HK-2 (cell line): Measurements from ENCODE around the gene SEMA6B.
A peak's percentile ranks its signal among the peaks of the same experiment; 100 is the strongest.

Experiments used
- DNase-seq: peaks from one replicate; pipeline ENCODE4 v3.0.0-alpha.2; 2018; ENCODE audit not compliant: unreplicated experiment

The SEMA6B gene

DNA sequence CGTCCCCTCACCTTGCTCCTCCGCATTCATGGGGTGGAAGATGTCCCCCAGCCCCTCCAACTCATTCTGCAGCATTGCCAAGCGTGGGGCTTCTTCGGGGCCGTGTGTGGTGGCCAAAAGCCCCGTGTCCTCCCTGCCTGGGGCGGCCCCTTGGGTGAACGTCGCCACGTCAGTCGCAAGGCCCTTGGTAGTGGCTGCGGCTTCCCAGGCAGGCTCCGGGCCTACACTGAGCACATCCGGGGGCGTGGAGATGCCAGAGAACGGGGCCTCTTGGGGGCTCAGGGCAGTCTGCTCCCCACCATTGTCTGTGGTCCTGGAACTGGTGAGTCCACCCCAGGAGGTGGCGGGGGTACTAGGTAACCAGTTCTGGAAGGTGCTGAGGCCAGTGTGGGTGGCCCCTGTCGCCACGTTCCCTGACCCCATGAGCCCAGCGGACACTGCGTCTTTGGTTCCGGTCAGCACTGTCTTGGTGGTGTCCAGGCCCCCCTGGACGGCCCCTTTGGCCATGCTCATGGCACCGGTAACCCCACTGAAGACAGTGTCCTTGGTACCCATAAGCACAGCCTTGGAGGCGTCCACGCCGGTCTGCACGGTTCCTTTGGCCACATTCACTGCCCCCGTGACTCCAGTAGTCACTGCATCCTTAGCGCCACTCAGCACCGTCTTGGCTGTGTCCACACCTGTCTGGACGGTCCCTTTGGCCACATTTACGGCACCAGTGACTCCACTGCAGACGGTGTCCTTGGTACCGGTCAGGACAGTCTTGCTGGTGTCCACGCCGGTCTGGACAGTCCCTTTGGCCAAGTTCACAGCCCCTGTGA lies 48.8 kb downstream of the SEMA6B start:
- no peak for DNase-seq

DNA sequence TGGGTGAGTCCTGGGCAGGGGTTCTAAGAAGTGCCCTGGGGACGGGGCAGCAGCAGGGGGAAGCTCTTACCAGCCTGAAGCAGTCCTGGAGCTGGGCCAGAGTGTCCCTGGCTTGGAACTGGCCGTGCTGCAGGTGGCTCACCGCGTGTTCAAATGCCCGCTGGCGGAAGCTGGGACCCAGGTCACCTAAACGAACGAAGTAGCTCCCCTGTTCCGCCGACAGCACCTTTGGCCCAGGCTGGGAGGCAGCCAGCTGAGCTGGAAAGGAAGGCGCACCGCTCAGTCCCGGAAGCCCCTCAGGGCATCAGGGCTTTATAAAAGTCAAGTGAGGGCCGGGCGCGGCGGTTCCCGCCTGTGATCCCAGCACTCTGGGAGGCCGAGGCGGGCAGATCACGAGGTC lies 50.8 kb downstream of the SEMA6B start:
- DNase-seq, result no peak

DNA sequence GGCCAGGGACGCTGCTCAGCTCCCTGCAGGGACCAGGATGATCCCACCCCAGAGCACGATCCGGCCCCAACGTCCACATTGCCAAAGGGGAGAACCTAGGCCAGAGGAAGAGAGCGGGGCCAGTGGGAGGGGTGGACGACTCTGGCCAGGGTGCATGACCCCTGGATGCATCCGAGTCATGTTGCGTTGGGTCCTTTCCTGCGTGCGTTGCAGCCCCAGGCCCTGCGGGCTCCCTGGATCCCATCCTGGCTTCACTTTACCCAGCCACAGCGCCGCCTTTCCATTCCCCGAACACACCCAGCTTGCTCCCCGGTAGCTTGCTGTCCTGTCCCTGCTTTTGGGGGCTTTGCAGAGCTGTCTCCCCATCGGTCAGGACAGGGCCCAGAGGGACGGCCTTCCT lies 51.7 kb downstream of the SEMA6B start:
- no peak for DNase-seq

DNA sequence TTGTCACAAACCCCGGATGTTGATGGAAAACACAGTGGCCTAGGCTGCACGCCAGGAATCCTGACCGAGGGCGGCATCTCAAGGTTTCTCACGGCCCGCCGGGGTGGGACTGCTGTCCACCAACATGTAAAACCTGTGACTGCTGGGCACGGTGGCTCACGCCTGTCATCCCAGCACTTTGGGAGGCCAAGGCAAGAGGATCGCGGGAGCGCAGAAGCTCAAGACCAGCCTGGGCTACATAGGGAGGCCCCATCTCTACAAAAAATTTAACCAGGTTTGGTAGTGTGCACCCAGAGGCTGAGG lies 52.4 kb downstream of the SEMA6B start:
- DNase-seq, result no peak

DNA sequence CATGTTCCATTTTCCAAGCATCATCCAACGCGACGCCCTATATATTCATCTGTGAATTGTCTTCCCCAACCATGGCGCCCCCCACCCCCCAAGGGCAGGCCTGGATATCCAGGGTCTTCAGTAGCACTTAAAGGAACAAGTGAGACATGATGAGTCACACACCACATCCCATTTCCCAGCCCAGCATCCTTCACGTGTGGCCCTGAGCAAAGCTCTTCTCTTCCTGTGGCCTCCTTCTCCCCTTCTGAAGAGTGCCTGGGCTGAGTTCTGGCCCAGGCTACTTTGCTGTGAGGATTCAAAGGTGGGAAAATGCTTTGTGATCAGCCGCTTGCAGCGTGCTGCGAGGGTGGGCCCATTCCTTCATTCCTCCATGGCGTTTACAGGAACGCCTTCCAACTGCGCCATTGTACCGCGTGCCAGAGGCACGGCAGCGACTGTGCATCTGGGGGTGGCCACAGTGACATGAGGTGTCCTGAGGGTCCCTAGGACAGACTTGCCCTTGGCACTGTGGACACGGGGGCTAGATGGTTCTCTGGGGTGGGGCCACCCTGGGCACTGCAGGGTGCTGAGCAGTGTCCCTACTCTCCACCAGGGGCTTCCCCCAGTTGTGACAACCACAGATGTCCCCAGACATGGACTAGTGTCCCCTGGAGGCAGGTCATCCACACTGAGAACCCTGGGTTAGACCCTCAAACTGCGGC lies 52.9 kb downstream of the SEMA6B start:
- peak; percentile 56 for DNase-seq

DNA sequence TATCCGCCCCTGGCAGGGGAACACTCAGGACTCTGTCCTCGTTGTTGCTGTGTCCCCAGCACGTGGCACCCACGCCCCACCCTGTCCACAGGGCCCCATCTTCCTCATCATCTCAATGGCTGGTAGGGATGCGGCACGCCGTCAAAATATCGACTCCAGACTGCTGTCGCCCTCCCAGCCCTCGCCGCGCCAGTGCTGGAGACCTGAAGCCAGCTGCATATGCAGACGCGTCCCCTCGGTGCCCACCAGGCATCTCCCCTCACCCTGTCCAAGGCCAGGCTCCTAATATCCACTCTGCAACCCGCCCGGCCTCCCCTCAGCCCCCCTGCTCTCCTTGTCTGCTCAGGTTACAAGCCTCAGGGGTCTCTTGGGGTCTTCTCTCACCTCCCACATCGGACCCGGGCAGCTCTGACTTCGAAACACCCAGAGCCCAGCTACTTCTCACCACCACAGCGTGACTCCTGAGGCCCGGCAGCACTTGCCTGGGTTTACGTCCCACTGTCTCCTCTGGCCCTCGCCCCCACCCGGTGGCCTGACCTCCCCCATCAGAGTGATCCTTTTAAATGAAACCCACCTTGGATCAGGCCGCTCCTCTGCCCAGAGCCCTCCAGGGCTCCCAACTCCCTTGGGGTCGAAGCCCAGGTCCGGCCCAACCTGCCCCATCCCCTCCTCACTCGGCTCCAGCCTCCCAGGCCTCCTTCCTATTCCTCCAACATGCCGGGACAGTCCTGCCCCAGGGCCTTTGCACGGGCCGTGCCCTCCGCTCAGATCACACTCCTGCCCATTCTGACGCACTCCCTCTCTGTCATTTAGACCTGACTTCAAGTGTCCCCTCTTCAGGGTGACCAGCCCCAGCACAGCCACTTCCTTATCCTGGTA lies 53.7 kb downstream of the SEMA6B start:
- no peak for DNase-seq

DNA sequence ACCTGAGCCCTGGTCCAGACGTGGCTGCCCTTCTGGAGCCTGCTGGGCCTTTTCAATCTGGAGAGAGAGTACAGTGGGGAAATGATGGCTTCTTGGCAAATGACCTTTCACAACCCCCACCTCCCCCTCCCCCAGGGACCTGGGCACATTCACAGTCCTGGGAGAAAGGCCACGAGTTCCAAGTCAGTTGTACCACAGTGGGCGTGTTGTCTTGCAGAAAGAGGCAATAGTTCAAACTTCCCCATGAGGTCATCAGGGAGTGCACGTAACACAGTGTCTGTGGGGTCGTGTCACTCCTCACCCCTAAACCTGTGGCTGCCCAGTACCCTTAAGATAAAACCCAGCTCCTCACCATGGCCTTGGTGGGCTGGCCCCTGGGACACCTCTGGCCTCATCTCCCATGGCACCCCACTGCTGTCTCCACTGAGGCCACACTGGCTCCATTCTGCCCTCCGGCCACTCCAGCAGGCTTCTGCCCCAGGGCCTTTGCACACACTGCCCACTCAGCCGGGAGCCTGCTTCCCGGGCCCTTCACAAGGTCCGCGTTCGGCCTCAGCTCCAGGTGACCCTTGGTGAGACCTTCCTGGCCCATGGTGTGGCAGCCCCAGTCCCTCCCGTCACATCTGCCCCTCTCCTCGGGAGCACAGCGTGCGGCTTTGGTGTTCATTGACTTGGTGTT lies 54.5 kb downstream of the SEMA6B start:
- DNase-seq, result no peak

DNA sequence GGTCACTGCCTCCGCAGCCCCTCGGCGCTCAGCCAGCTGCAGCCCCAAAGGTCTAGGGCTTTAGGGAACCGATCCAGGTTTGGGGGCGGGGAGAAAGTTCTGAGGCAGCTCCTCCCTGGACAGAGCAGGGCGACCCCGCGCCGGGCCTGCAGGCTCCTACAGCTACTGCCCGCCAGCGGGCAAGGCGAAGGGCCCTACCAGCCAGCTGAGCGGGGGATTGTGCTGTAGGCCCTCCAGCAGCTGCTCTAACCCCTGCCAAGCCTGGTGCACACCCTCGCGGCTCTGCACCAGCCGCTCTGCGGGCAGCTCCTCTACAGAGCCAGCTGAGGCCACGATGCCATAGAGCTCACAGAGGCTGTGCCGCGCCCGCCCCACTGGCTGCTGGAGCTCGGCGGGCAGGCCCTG lies 55.2 kb downstream of the SEMA6B start:
- no peak for DNase-seq

DNA sequence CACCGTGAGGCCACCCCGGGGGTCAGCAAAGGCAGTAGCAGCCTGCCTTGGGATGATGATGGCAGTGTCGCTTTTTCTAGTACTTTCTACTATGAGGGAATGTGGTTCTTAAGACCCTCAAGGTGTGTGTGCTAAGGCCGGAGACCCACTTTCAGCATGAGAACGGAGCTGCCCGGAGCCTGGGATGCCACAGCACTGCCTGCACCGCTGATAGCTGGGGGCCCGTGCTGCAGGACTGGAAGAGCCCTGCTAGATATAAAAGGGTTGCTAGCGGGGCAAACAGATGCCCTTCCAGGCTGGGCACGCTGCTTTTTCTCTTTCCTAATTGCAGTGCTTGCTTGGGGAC lies 55.7 kb downstream of the SEMA6B start:
- no peak for DNase-seq

DNA sequence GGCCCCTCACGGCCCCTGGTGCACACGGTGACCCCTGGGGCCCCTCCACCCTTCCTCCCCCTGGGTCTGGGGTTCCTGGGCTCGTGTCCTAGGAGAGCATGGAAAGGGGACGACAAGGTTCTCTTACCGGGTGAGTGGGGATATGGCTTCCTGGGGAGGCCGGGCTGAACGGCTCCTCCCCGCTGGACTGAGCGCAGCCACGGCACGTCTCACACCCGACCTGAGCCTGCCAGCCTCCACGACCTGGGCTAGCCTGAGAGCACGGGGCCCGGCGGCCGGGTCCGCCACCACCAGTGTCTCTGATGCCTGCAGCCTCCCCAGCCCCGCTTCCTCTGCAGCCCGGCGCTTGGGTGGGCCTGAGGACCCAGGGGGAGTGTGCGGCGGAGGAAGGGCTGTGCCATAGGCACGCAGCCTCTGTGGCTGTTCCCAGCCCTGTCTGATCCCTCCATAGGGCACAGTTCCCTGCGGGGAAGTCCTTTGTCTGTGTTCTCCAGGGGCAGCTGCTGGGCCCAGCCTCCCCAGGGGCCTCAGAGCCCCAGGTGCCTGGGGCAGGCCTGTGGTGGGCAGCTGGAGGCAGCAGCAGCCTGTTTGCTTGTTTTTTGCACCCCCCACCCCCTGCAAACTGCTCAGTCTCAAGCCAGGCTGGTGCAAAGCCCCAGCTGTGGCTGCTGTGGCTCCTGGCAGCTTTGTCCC lies 56.2 kb downstream of the SEMA6B start:
- no peak for DNase-seq

DNA sequence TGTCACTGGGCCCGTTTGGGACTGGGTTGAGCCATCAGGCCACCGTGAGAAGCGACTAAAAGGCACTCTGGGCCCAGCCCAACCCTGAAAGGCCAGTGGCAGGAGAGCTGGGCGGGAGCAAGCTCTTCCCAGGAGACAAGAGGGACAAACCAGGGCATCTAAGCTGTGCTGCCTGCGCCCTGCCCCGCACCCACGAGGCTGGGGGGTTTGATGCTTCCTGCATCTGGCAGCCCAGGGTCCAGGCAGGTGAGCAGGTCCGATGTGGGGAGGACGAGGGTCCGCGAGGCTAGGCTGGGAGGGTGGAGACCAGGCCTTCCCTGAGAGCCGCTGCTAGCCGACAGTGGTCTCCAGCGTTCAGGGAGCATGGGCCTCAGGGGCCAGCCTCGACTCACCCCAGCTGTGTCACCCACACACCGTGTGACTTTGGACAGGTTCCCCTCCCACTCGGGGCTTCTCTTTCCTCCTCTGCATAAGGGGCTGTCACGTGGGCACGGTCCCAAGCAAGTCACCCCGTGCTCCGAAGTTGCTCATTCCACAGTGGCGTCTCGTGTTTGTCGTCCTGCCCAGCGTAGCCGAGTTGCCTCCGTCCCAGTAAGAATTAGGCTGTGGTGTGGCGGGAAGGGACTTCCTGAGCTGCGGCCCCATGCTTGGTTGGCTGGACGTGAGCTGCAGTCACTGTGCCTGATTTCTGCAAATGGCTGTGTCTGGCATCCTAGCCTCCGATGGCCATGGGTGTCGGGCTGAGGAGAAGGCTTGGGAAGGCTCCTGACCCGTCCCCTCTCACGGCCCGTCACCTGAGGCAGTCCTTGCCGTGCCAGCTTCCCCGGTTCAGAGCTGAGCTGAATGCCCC lies 57.0 kb downstream of the SEMA6B start:
- DNase-seq, result no peak

DNA sequence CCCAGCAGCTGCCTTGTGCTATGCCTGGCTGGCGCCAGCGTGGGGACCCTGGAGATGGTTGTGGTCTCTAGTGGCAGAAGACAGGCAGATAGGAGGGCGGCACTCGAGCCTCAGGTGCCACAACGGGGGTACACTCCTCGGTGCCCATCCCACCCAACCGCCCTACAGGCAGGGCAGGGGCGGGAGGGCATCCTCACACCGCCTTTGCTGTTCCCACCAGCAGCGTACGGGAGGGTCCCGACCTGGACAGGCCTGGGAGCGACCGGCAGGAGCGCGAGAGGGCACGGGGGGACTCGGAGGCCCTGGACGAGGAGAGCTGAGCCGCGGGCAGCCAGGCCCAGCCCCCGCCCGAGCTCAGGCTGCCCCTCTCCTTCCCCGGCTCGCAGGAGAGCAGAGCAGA lies 57.8 kb downstream of the SEMA6B start:
- no peak for DNase-seq

DNA sequence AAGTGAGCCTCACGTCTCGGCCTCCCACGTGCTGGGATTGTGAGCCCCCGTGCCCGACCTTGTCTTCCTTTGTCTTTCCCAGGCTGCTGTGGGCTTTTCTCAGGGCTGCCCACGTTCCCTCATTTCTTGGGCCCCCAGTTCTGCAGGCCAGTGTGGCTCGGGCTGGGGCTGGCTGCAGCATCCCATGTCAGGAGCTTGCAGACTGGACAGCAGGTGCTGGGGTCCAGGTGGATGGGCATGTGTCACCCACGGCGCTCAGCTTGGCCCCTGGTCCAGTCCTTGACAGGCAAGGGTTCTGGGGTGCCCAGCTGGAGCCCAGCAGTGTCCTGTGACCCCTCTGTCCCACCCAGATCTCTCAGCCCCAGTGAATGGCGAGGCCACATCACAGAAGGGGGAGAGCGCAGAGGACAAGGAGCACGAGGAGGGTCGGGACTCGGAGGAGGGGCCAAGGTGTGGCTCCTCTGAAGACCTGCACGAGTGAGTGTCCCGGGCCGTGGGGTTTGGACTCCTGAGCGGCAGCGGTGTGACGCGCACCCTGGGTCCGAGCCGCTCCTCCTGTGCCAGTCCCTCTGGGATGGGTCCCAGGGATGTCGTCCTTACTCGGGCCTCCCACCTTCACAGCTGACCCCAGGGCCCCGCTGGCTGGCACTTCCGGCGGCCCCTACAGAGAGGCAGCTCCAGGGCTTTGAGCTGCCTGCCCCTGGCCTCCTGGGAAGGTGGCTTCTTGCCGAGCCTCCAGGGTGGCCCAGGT lies 58.5 kb downstream of the SEMA6B start:
- DNase-seq, result no peak

DNA sequence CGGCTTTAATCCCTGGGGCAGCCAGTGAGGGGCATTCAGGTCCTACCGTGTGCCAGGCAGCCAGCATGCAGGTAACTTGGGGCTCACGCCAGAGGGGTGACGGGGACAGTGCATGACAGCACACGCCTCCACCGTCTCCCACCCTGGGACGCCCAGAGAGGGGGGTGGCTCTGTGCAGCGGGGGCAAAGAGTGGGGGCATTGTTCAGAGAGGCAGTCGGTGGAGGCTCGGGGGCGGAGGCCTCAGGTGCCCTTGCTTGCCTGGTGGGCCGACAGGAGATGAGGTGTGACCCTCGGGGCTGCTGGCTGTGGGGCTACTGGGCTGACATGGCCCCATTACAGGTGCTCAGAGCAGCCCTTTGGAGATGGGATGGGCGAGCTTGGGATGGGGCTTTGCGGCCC lies 59.6 kb downstream of the SEMA6B start:
- no peak for DNase-seq

DNA sequence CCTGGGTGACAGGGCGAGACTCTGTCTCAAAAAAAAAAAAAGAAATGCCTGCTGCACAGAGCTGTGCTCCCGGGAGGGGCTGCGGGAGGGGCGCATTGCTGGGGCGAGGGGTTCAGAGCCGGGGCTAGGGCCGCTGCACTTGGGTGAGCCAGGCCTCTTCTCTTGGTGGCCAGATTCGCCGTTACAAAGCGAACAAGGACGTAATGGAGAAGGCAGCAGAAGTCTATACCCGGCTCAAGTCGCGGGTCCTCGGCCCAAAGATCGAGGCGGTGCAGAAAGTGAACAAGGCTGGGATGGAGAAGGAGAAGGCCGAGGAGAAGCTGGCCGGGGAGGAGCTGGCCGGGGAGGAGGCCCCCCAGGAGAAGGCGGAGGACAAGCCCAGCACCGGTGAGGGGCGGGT lies 60.2 kb downstream of the SEMA6B start:
- DNase-seq, result no peak

DNA sequence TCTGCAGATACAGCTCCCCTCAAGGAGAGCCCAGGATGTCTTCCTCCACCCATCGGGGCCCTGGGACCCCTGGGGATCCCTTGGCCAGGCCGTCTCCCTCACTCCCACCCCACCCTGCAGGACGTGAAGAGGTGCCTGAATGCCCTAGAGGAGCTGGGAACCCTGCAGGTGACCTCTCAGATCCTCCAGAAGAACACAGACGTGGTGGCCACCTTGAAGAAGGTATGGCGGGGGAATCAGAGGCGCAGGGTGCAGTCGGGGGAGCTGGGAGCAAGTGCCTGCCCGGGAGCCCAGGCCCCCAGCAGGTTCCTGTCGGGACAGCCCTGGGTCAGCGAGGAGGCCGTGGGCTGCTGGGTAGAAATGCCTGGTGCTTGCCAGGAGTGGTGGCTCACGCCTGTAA lies 60.8 kb downstream of the SEMA6B start:
- DNase-seq, result no peak

DNA sequence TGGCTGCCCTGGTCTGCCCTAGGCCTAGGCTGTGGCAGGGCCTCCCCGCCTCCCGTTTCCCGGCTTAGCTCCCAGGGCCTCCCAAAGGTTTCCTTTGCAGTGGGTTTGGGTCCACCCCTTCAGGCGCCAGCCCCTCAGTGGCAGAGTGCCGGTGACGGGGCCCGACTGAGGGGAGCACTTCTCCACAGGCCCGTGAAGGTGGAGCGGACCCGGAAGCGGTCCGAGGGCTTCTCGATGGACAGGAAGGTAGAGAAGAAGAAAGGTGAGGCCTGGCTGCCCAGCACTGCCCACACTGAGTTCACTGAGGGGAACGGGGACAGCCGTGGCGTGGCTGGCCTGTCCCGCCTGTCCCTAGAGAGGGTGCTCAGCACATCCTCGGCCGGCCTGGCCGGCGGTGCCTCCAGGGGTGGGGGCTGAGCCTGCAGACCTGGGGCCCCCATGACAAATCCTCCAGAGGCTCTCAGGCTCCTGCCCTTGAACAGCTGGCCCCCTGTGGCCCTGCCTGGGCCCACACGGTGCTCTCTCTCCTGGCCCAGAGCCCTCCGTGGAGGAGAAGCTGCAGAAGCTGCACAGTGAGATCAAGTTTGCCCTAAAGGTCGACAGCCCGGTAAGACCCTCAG lies 61.6 kb downstream of the SEMA6B start:
- no peak for DNase-seq

DNA sequence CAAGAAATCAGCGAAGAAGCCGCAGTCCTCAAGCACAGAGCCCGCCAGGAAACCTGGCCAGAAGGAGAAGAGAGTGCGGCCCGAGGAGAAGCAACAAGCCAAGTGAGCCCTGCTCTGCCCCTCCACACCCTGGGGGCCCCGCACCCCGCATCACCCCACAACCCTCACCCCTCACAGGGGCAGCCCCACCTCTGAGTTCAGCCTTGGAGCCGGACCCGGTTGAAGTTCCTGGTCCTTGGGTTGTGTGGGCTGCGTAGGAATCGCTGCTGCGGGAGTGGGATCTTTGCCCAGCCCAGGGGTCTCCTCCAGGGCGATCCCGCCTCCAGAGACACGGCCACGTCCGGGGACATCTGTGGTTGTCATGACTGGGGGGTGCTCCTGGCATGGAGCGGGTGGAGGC lies 63.2 kb downstream of the SEMA6B start:
- DNase-seq, result no peak

DNA sequence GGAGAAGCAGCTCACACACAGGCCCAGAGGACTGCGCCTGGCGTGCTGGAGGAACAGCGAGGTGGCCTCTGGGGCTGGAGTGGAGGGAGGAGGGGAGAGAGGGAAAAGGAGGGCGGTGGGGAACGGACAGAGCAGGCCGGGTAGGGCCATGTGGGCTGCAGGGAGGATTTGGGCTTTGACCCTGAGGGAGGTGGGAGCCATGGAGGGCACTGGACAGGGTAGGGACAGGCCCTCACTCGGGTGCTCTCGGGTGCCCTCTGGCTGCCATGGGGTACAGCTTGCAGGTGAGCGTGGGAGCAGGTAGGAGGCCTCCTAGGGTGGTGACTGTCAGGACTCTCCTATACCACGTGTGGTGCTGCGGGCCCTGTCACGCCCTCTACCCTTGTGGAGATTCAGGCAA lies 64.0 kb downstream of the SEMA6B start:
- DNase-seq, result no peak

DNA sequence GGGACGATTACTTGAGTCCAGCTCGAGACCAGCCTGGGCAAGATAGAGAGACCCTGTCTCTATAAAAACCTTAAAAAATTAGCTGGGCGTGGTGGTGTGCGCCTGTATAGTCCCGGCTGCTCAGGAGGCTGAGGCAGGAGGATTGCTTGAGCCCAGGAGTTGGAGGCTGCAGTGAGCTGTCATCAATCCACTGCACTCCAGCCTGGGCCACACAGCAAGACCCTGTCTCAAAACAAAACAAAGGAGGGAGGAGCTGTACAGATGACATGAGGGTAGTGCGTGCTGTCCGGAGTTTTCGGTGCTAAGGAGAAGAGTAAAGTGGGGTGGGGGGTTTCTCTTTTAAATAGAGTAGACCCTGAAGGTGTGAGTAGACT lies 64.8 kb downstream of the SEMA6B start:
- DNase-seq, result no peak
